ENCODE data around the gene WDFY4. TPM values are rescaled to one million over a fixed set of nuclear protein-coding genes. Genes with fewer than 3 reads are reported as not detected.
A peak's percentile ranks its signal among the peaks of the same experiment; 100 is the strongest.

The WDFY4 gene
- polyA plus RNA-seq, 4 donors: under 0.01 to 3.2 (median 0.88) TPM

DNA sequence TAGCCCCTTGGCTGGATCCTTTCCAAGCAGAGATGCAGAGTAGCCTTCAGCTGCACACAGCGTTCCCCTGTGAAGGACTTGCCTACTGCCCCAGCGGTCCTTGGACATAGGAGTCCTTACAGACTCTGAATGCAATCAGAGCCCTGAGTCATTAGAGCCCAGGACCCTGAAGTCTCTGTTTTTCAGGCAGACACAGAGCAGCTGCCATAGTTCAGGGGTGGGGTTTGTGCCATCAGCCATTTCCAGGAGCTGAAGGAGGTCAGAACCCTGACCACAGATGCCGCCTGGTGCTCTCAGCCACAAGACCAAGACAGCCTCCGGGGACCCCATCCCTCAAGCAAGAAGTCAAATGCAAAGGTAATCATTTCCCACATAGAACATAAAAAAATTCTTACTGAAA lies 32.8 kb upstream of the WDFY4 start:
- DNase-seq (no peak), FAIRE-seq (no peak)
- peaks cover 0 to 17% (median 0%) of the 10 kb centered on the region in 3 donors for H3K27me3 ChIP-seq (ENCODE audit: control insufficient read depth in 3 of 3, insufficient read depth in 3 of 3, low read length in 3 of 3)
- 71 to 92% (median 74%) methylated on average over 4 of the region's 4 CpGs for WGBS, 3 donors
- no peak overlapping the region for H3K4me3 ChIP-seq (ENCODE audit: low read depth in 1 of 3, low read length in 3 of 3)
- H3K4me1 ChIP-seq (ENCODE audit: control insufficient read depth in 3 of 3, insufficient read depth in 2 of 3, low read depth in 1 of 3, low read length in 2 of 3): peaks cover 0 to 10% (median 0%) of the 10 kb centered on the region in 3 donors
- no peak overlapping the region for H3K27ac ChIP-seq (ENCODE audit: low read depth in 1 of 3, low read length in 2 of 3)
- H3K36me3 ChIP-seq (ENCODE audit: control insufficient read depth in 3 of 3, insufficient read depth in 2 of 3, low read depth in 1 of 3, low read length in 3 of 3): no peaks in the 10 kb centered on the region
- peaks cover 0 to 5% of the 10 kb centered on the region in 2 donors for H3K9me3 ChIP-seq (ENCODE audit: control insufficient read depth in 2 of 2, insufficient read depth in 1 of 2, low read depth in 1 of 2, low read length in 1 of 2)

DNA sequence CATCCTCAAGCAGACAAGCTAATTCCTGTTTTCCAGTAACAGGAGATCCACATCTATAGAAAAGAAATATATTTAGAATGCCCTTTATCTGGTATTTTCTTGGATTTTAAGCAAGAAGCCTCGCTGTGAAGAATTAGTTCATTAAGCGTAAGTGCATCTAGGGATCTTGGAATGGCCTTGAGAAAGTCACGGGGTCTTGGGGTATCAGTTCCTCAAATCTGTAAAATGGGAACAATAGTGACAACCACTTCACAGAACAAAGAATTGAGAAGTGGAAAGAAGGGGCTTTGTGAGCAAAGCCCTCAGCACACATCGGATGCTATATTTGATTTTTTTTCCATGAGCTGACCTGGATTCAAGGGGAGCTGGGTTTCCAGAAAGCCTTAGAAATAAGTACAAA lies 32.3 kb upstream of the WDFY4 start:
- Histone ChIP-seq H3K27me3 (ENCODE audit: control insufficient read depth in 3 of 3, insufficient read depth in 3 of 3, low read length in 3 of 3) (peaks cover 0 to 22% (median 0%) of the 10 kb centered on the region in 3 donors), H3K4me3 (ENCODE audit: low read depth in 1 of 3, low read length in 3 of 3) (no peak overlapping the region), H3K4me1 (ENCODE audit: control insufficient read depth in 3 of 3, insufficient read depth in 2 of 3, low read depth in 1 of 3, low read length in 2 of 3) (peaks cover 0 to 11% (median 0%) of the 10 kb centered on the region in 3 donors), H3K9me3 (ENCODE audit: control insufficient read depth in 2 of 2, insufficient read depth in 1 of 2, low read depth in 1 of 2, low read length in 1 of 2) (peaks cover 0 to 5% of the 10 kb centered on the region in 2 donors), H3K36me3 (ENCODE audit: control insufficient read depth in 3 of 3, insufficient read depth in 2 of 3, low read depth in 1 of 3, low read length in 3 of 3) (no peaks in the 10 kb centered on the region), H3K27ac (ENCODE audit: low read depth in 1 of 3, low read length in 2 of 3) (no peak overlapping the region)
- WGBS, 3 donors: 72 to 81% (median 74%) methylated on average over 4 of the region's 4 CpGs
- FAIRE-seq: no peak
- DNase-seq: no peak

DNA sequence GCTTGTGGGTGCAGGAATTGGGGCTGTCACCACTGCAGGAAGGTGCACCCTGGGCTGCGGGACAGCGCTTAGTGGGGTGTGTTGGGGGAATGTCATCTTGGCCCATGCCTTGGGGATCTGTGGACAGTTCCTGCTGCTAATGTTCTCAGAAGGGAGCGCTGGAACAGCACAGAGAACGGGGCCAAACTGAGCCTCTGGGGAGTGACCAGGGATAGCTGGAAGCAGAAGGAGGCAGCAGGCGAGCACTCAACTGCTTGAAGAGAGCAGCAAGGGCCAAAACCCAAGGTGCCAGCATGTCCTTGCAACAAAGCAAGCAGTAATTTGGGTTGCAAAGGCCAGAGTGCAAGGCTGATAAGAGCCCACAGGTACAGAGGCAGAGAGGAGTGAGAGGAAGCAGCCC lies 31.3 kb upstream of the WDFY4 start:
- DNase-seq (no peak), FAIRE-seq (no peak)
- peaks cover 0 to 11% (median 0%) of the 10 kb centered on the region in 3 donors for H3K4me1 ChIP-seq (ENCODE audit: control insufficient read depth in 3 of 3, insufficient read depth in 2 of 3, low read depth in 1 of 3, low read length in 2 of 3)
- H3K4me3 ChIP-seq (ENCODE audit: low read depth in 1 of 3, low read length in 3 of 3): no peak overlapping the region
- no peaks in the 10 kb centered on the region for H3K36me3 ChIP-seq (ENCODE audit: control insufficient read depth in 3 of 3, insufficient read depth in 2 of 3, low read depth in 1 of 3, low read length in 3 of 3)
- no peak overlapping the region for H3K27ac ChIP-seq (ENCODE audit: low read depth in 1 of 3, low read length in 2 of 3)
- WGBS, 3 donors: 49 to 76% (median 70%) methylated on average over 5 of the region's 5 CpGs
- H3K27me3 ChIP-seq (ENCODE audit: control insufficient read depth in 3 of 3, insufficient read depth in 3 of 3, low read length in 3 of 3): peaks cover 0 to 28% (median 0%) of the 10 kb centered on the region in 3 donors
- peaks cover 0 to 5% of the 10 kb centered on the region in 2 donors for H3K9me3 ChIP-seq (ENCODE audit: control insufficient read depth in 2 of 2, insufficient read depth in 1 of 2, low read depth in 1 of 2, low read length in 1 of 2)

DNA sequence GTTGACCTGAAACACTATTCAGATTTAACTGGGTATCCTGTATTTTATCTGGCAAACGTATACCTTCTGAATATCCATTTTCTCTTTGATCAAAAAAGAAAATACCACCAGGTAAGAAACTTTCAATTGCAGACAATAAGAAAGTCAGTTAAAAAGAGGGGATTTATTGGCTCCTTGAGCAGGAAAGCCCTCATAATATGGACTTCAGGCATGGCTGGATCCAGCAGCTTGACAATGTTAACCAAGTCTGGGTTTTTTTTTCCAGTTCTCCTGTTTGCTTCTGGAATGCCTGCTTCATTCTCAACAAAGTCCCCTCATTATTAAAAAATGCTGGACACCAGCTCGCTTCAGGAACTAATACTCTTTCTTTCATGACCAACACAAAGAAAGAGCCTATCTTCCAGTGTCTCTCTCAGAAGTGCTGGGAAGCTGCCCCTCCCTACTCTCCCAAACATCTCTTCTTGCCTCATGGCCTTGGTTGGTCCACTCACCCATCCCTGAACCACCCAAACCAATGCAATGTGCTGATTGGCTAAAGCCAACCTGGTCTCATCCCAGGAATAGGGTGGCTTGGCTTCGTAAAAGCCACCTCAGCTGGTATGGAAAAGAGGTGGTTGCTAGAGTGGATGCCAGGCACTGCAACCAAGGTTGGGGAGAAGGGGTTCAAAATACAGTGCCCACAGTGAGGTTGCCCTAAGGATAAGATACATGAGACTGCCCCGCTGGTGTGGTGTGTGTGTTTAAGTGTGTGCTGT lies 30.6 kb upstream of the WDFY4 start:
- no peak for FAIRE-seq
- DNase-seq: no peak
- Histone ChIP-seq H3K36me3 (ENCODE audit: control insufficient read depth in 3 of 3, insufficient read depth in 2 of 3, low read depth in 1 of 3, low read length in 3 of 3) (no peaks in the 10 kb centered on the region), H3K4me1 (ENCODE audit: control insufficient read depth in 3 of 3, insufficient read depth in 2 of 3, low read depth in 1 of 3, low read length in 2 of 3) (peaks cover 0 to 11% (median 0%) of the 10 kb centered on the region in 3 donors), H3K4me3 (ENCODE audit: low read depth in 1 of 3, low read length in 3 of 3) (no peak overlapping the region), H3K27ac (ENCODE audit: low read depth in 1 of 3, low read length in 2 of 3) (no peak overlapping the region), H3K9me3 (ENCODE audit: control insufficient read depth in 2 of 2, insufficient read depth in 1 of 2, low read depth in 1 of 2, low read length in 1 of 2) (peaks cover 0 to 5% of the 10 kb centered on the region in 2 donors), H3K27me3 (ENCODE audit: control insufficient read depth in 3 of 3, insufficient read depth in 3 of 3, low read length in 3 of 3) (peaks cover 0 to 28% (median 0%) of the 10 kb centered on the region in 3 donors)
- WGBS, 3 donors: 77 to 88% (median 85%) methylated on average over 4 of the region's 4 CpGs

DNA sequence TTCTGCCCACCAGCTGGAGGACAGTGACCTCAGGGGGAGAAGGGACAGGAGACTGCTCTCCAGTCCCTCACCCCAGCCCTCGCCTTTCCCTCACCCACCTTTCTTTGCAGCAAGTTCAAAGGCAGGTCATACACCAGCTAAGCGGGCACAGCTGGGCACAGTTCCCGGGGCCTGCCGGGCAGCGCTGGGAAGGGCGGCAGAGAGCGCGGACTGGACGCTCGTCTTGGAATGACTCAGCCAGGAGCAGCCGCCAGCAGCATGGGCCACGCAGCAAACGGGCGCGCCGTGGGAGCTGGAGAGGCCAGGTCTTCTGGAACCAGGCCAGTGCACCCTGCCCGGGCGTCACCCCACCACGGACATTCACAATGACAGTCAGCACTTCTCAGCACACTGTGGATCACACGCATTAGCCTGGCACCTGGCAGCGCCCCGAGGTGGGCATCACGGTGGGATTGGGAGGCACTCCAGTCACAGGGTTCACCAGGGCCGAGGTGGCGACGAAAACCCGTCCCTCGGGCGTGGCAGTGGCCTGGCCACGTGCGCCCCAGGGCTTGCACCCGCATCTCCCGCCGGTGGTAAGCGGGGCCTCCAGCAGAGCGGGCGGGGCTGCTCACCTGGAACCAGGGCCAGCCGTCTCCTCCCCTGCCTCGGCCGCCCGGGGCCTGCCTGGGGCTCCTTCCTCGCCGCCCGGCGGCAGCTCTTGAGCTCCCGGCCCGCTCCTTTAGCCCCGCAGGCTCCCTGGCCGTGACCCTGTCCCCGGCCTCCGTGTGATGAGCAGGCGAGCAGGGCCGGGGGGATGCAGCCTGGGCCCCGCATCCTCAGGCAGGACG lies 29.0 kb upstream of the WDFY4 start:
- Histone ChIP-seq H3K36me3 (ENCODE audit: control insufficient read depth in 3 of 3, insufficient read depth in 2 of 3, low read depth in 1 of 3, low read length in 3 of 3) (no peaks in the 10 kb centered on the region), H3K27me3 (ENCODE audit: control insufficient read depth in 3 of 3, insufficient read depth in 3 of 3, low read length in 3 of 3) (peaks cover 0 to 28% (median 0%) of the 10 kb centered on the region in 3 donors), H3K27ac (ENCODE audit: low read depth in 1 of 3, low read length in 2 of 3) (no peak overlapping the region), H3K4me3 (ENCODE audit: low read depth in 1 of 3, low read length in 3 of 3) (peak overlapping the region; percentile 24 to 37 (median 30)), H3K4me1 (ENCODE audit: control insufficient read depth in 3 of 3, insufficient read depth in 2 of 3, low read depth in 1 of 3, low read length in 2 of 3) (peaks cover 0 to 11% (median 0%) of the 10 kb centered on the region in 3 donors), H3K9me3 (ENCODE audit: control insufficient read depth in 2 of 2, insufficient read depth in 1 of 2, low read depth in 1 of 2, low read length in 1 of 2) (peaks cover 0 to 5% of the 10 kb centered on the region in 2 donors)
- 8 to 16% (median 13%) methylated on average over 46 to 55 of the region's 55 CpGs for WGBS, 3 donors
- FAIRE-seq (no peak), DNase-seq (peak; percentile 39 to 59)

DNA sequence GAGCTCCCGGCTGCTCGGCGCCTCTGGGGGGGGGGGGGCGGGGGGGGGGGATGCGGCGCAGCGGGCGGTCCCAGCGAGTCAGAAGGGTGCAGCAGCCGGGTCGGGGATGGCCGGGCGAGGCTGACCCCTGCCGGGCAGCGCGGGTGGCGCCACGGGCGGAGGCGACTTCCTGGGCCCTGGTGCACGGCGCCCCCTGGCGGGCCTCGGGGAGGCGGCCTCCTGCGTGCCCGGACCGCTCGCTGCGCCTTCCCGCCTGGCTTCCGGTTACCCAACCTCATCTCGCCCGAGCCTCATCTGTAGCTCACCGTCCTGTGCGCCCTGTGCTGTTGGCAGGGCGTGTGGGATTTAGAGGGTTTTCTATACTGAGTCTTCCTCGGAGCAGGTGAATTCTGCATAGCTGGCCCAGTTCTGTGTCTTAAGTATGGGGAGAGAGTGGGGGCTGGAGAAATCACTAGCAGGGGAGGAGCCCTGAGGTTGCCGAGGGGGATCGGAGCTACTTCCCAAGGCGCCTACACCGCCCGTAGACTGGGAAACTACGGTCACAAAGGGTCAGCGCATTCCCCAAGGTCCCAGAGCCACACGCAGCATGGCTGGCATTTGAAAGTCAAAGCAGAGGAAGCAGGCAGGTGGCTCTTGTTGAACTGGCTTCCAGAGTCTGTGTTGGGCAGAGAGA lies 28.3 kb upstream of the WDFY4 start:
- Histone ChIP-seq H3K9me3 (ENCODE audit: control insufficient read depth in 2 of 2, insufficient read depth in 1 of 2, low read depth in 1 of 2, low read length in 1 of 2) (peaks cover 0 to 5% of the 10 kb centered on the region in 2 donors), H3K36me3 (ENCODE audit: control insufficient read depth in 3 of 3, insufficient read depth in 2 of 3, low read depth in 1 of 3, low read length in 3 of 3) (no peaks in the 10 kb centered on the region), H3K4me3 (ENCODE audit: low read depth in 1 of 3, low read length in 3 of 3) (peak overlapping the region in 2 of 3 donors; percentile 24 to 30), H3K27ac (ENCODE audit: low read depth in 1 of 3, low read length in 2 of 3) (no peak overlapping the region), H3K27me3 (ENCODE audit: control insufficient read depth in 3 of 3, insufficient read depth in 3 of 3, low read length in 3 of 3) (peaks cover 0 to 28% (median 0%) of the 10 kb centered on the region in 3 donors), H3K4me1 (ENCODE audit: control insufficient read depth in 3 of 3, insufficient read depth in 2 of 3, low read depth in 1 of 3, low read length in 2 of 3) (peaks cover 0 to 11% (median 0%) of the 10 kb centered on the region in 3 donors)
- FAIRE-seq (no peak), DNase-seq (peak; percentile 73 to 92)
- WGBS, 3 donors: 0 to 2% (median 1%) methylated on average over 31 to 45 of the region's 46 CpGs

DNA sequence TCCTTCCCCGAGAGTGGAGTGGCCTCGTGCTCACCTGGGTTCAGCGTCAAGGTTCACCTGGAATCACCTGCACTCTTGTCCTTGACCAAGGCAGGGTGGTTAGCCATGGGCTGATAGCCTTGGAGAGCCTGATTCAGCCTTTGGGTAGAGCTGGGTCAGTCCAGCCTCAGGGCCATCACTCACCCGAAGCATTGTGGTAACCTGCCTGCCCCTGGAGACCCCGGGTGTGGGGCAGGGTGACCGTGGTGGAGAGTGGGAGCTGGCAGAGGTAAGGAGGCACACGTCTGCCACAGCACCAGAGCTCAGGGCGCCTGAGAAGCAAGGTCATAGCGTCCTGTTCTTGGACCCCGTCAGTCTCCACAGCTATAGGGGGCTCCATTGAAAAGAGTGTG lies 27.8 kb upstream of the WDFY4 start:
- H3K27ac ChIP-seq (ENCODE audit: low read depth in 1 of 3, low read length in 2 of 3): no peak overlapping the region
- H3K27me3 ChIP-seq (ENCODE audit: control insufficient read depth in 3 of 3, insufficient read depth in 3 of 3, low read length in 3 of 3): peaks cover 0 to 28% (median 0%) of the 10 kb centered on the region in 3 donors
- no peak overlapping the region for H3K4me3 ChIP-seq (ENCODE audit: low read depth in 1 of 3, low read length in 3 of 3)
- H3K9me3 ChIP-seq (ENCODE audit: control insufficient read depth in 2 of 2, insufficient read depth in 1 of 2, low read depth in 1 of 2, low read length in 1 of 2): peaks cover 0 to 5% of the 10 kb centered on the region in 2 donors
- 34 to 61% (median 52%) methylated on average over 10 of the region's 10 CpGs for WGBS, 3 donors
- DNase-seq (peak in 1 of 2 donors; percentile 18), FAIRE-seq (no peak)
- H3K36me3 ChIP-seq (ENCODE audit: control insufficient read depth in 3 of 3, insufficient read depth in 2 of 3, low read depth in 1 of 3, low read length in 3 of 3): no peaks in the 10 kb centered on the region
- peaks cover 0 to 11% (median 0%) of the 10 kb centered on the region in 3 donors for H3K4me1 ChIP-seq (ENCODE audit: control insufficient read depth in 3 of 3, insufficient read depth in 2 of 3, low read depth in 1 of 3, low read length in 2 of 3)

DNA sequence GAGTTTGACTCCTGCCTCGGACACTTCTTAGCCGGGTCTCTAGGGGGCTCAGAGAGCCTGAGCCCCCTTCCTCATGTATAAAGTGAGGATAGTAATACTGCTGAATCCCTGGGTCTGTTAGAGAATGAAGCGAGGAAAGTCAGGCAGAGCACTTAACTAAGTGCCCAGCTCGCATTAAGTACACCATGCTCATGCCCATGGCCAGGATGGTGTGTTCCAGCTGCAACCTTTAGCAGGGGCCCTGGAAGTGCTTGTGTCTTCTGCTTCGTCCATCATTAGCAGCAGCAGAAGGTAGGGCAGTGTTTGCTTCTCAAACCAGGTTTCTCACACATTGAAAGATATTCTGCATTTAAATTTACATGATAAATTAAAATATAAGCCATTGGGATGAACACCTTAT lies 27.3 kb upstream of the WDFY4 start:
- WGBS, 3 donors: 54 to 67% (median 62%) methylated on average over 4 to 5 of the region's 5 CpGs

More for the DNA sequence above, 27.3 kb upstream of the WDFY4 start:
- DNase-seq (no peak), FAIRE-seq (no peak)
- Histone ChIP-seq H3K4me3 (ENCODE audit: low read depth in 1 of 3, low read length in 3 of 3) (no peak overlapping the region), H3K27me3 (ENCODE audit: control insufficient read depth in 3 of 3, insufficient read depth in 3 of 3, low read length in 3 of 3) (peaks cover 0 to 28% (median 0%) of the 10 kb centered on the region in 3 donors), H3K36me3 (ENCODE audit: control insufficient read depth in 3 of 3, insufficient read depth in 2 of 3, low read depth in 1 of 3, low read length in 3 of 3) (no peaks in the 10 kb centered on the region), H3K27ac (ENCODE audit: low read depth in 1 of 3, low read length in 2 of 3) (no peak overlapping the region), H3K4me1 (ENCODE audit: control insufficient read depth in 3 of 3, insufficient read depth in 2 of 3, low read depth in 1 of 3, low read length in 2 of 3) (peaks cover 0 to 11% (median 0%) of the 10 kb centered on the region in 3 donors), H3K9me3 (ENCODE audit: control insufficient read depth in 2 of 2, insufficient read depth in 1 of 2, low read depth in 1 of 2, low read length in 1 of 2) (peaks cover 0 to 5% of the 10 kb centered on the region in 2 donors)
